ENCODE data around the gene POMGNT1. TPM values are rescaled to one million over a fixed set of nuclear protein-coding genes. Genes with fewer than 3 reads are reported as not detected.

Gene POMGNT1
- total RNA-seq, 2 experiments from 2014 or later, result 30.8 to 37.3 TPM

DNA sequence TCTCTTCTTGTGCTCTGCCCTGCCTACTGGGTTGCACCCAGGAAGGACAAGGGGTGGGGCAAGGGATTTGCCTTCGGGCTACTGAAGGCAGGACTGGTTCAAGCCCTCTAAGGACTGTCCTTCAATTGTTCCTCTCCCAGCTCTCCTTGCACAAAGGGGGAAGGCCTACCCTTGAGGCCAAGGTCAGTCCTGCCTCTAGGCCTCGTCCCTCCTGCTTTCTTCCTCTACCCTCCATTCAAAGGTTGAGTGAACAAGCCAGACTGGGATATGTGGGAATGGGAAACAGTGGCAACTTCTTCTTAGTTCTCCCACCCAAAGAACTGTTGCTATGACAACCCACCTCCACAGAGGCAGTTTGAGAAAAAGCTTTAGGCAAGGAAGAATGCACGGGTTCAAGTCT, 7.6 kb upstream of the POMGNT1 start:
- Histone ChIP-seq H3K9me2 (ENCODE audit: insufficient read depth, low read length) (no peaks in the 10 kb centered on the region), H3K36me3 (ENCODE audit: insufficient read depth, low read length) (no peaks in the 10 kb centered on the region), H2AFZ (ENCODE audit: low read length) (no peak overlapping the region), H4K20me1 (ENCODE audit: insufficient read depth, low read length) (no peaks in the 10 kb centered on the region), H3K79me2 (ENCODE audit: insufficient read depth, low read depth, low read length) (no peaks in the 10 kb centered on the region), H3K9me3 (ENCODE audit: low read length) (no peaks in the 10 kb centered on the region), H3K4me1 (ENCODE audit: insufficient read depth, low read length, poor library complexity, severe bottlenecking) (peaks cover 16% of the 10 kb centered on the region), H3K4me3 (ENCODE audit: low read depth, low read length, poor library complexity, severe bottlenecking) (no peak overlapping the region), H3K4me2 (ENCODE audit: low read length) (no peak overlapping the region), H3K27ac (ENCODE audit: low read depth, low read length, poor library complexity, severe bottlenecking) (no peak overlapping the region)
- no peak for DNase-seq (ENCODE audit: low spot score)
- TF ChIP-seq EZH2phosphoT487 (IDR thresholded peaks at IDR 0.05; ENCODE audit: borderline replicate concordance, low read depth, low read length), result no peak
- TF ChIP-seq, protein P1, sequence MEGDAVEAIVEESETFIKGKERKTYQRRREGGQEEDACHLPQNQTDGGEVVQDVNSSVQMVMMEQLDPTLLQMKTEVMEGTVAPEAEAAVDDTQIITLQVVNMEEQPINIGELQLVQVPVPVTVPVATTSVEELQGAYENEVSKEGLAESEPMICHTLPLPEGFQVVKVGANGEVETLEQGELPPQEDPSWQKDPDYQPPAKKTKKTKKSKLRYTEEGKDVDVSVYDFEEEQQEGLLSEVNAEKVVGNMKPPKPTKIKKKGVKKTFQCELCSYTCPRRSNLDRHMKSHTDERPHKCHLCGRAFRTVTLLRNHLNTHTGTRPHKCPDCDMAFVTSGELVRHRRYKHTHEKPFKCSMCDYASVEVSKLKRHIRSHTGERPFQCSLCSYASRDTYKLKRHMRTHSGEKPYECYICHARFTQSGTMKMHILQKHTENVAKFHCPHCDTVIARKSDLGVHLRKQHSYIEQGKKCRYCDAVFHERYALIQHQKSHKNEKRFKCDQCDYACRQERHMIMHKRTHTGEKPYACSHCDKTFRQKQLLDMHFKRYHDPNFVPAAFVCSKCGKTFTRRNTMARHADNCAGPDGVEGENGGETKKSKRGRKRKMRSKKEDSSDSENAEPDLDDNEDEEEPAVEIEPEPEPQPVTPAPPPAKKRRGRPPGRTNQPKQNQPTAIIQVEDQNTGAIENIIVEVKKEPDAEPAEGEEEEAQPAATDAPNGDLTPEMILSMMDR (conservative IDR thresholded peaks at IDR 0.05; ENCODE audit: low read length), result no peak
- no TSS peak for BruUV-seq (replicated peaks)
- POLR2A ChIA-PET, result no interaction called here
- CTCF ChIA-PET (ENCODE audit: unreplicated experiment), result no interaction called here
- intact Hi-C loops (cut with micrococcal nuclease; ENCODE audit: unreplicated experiment), result no loop called here

DNA sequence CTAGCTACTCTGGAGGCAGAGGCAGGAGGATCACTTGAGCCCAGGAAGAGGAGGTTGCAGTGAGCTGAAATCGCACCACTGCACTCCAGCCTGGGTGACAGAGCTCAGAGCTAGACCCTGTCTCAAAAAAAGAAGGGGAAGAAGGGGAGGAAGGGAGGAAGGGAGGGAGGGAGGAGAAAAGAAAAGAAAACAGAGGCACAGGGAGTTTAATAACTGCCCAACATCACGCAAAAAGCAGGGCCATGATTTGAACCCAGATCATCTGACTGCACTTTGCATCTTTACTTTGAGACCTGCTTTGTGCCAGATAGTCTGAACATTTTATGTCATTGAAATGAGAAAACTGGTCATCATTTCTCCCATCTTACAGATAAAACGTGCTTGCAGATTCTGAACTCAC, 6.9 kb upstream of the POMGNT1 start:
- no peak for TF ChIP-seq EZH2phosphoT487 (IDR thresholded peaks at IDR 0.05; ENCODE audit: borderline replicate concordance, low read depth, low read length)
- TF ChIP-seq, protein P1 (conservative IDR thresholded peaks at IDR 0.05; ENCODE audit: low read length), result no peak
- no peaks in the 10 kb centered on the region for H3K79me2 ChIP-seq (ENCODE audit: insufficient read depth, low read depth, low read length)
- no peak for DNase-seq (ENCODE audit: low spot score)
- H4K20me1 ChIP-seq (ENCODE audit: insufficient read depth, low read length), result no peaks in the 10 kb centered on the region
- no peaks in the 10 kb centered on the region for H3K9me2 ChIP-seq (ENCODE audit: insufficient read depth, low read length)
- no TSS peak for BruUV-seq (replicated peaks)
- intact Hi-C loops (cut with micrococcal nuclease; ENCODE audit: unreplicated experiment), result no loop called here
- H3K9me3 ChIP-seq (ENCODE audit: low read length), result no peaks in the 10 kb centered on the region
- H3K27ac ChIP-seq (ENCODE audit: low read depth, low read length, poor library complexity, severe bottlenecking), result no peak overlapping the region
- CTCF ChIA-PET (ENCODE audit: unreplicated experiment), result interaction anchor here (0.6 kb wide), 1 partner anchor 22 kb away, joined by 3 read pairs; no protein-coding TSS in a partner anchor
- no peak overlapping the region for H3K4me2 ChIP-seq (ENCODE audit: low read length)
- H3K36me3 ChIP-seq (ENCODE audit: insufficient read depth, low read length), result no peaks in the 10 kb centered on the region
- H2AFZ ChIP-seq (ENCODE audit: low read length), result no peak overlapping the region
- H3K4me3 ChIP-seq (ENCODE audit: low read depth, low read length, poor library complexity, severe bottlenecking), result no peak overlapping the region
- H3K4me1 ChIP-seq (ENCODE audit: insufficient read depth, low read length, poor library complexity, severe bottlenecking), result peaks cover 16% of the 10 kb centered on the region
- POLR2A ChIA-PET, result interaction anchor here (0.7 kb wide), 1 partner anchor 724 kb away, joined by 3 read pairs; no protein-coding TSS in a partner anchor

DNA sequence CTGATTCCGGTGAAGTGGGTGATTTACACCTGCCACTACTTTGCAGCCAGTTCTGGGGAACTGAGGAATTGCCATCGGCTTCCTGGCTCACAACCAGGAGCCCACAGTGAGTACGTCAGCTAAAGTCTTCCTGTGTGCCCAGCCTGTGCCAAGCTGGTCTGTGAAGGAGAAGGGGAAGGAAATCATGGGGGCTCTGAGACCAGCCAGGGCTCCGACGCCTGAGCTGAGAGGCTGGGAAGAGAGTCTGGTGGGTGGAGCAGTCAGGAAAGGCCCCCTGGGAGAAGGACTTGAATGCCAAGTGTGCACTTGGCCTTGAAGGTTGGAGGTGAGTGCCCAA, 6.1 kb upstream of the POMGNT1 start:
- peaks cover 20% of the 10 kb centered on the region for H3K4me1 ChIP-seq (ENCODE audit: insufficient read depth, low read length, poor library complexity, severe bottlenecking)
- H3K4me3 ChIP-seq (ENCODE audit: low read depth, low read length, poor library complexity, severe bottlenecking), result no peak overlapping the region
- H3K4me2 ChIP-seq (ENCODE audit: low read length), result no peak overlapping the region
- BruUV-seq (replicated peaks), result no TSS peak
- no peaks in the 10 kb centered on the region for H3K9me2 ChIP-seq (ENCODE audit: insufficient read depth, low read length)
- ChIA-PET CTCF (ENCODE audit: unreplicated experiment) (interaction anchor here (0.6 kb wide), 1 partner anchor 21 kb away, joined by 3 read pairs; no protein-coding TSS in a partner anchor), POLR2A (interaction anchor here (0.6 kb wide), 1 partner anchor 225 kb away, joined by 3 read pairs; no protein-coding TSS in a partner anchor)
- no peaks in the 10 kb centered on the region for H3K79me2 ChIP-seq (ENCODE audit: insufficient read depth, low read depth, low read length)
- H2AFZ ChIP-seq (ENCODE audit: low read length), result no peak overlapping the region
- H3K9me3 ChIP-seq (ENCODE audit: low read length), result no peaks in the 10 kb centered on the region
- intact Hi-C loops (cut with micrococcal nuclease; ENCODE audit: unreplicated experiment), result no loop called here
- no peak for TF ChIP-seq EZH2phosphoT487 (IDR thresholded peaks at IDR 0.05; ENCODE audit: borderline replicate concordance, low read depth, low read length)
- TF ChIP-seq, protein P1 (conservative IDR thresholded peaks at IDR 0.05; ENCODE audit: low read length), result no peak
- no peak for DNase-seq (ENCODE audit: low spot score)
- H3K27ac ChIP-seq (ENCODE audit: low read depth, low read length, poor library complexity, severe bottlenecking), result no peak overlapping the region
- no peaks in the 10 kb centered on the region for H3K36me3 ChIP-seq (ENCODE audit: insufficient read depth, low read length)
- H4K20me1 ChIP-seq (ENCODE audit: insufficient read depth, low read length), result no peaks in the 10 kb centered on the region

Measured in OCI-LY7 (cell line).